HG02973 (cell line): ENCODE results near the gene DUSP5.

ENCODE experiments used
- ATAC-seq: cut with Tn5 transposase; IDR thresholded peaks from one replicate; pipeline ENCODE4 v1.9.1; 2021; ENCODE audit warnings: moderate library complexity; ENCODE audit not compliant: unreplicated experiment

The DUSP5 gene

DNA sequence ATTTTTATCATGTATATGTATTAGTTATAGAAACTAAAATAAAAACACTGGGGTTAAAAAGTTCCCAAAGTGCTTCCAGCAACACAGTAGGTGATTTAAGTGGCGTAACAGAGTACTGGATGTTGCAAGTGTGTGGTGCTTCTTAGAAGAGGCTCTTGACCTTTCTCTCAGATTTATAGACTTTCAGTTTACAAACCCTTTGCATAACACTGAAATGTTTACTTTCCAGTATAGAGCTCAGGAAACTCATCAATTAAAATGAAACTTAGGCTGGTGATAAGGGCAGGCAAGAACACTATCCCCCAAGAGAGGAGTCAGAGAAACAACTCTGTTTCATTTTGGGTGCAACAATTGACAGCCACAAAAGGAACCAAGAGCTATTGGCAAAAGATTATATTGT, 42.3 kb downstream of the DUSP5 start:
- no peak for ATAC-seq

DNA sequence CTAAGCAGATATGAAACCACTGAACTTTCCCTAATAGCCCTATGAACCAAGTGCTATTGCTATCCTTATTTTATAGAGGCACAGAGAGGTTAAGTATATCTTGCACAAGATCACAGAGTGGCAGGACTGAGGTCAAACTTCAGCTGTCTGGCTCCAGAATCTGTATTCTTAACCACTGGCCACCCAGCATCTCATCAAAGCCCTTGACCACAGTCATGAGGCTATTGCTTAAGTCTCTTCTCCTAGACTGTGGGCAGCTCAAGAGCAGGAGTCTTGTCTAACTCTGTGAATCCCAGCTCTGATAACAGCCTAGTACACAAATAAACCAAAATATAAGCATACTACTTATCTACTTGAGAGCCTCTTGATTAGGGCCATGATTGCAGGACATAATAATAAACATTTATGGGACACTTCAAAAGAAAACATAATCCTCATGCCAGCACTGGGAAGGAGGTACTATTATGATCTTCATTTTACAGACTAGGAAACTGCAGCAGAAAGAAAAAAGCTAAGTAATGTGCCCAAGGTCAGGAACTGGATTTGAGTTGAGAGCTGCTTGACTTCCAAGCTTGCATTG, 47.3 kb downstream of the DUSP5 start:
- no peak for ATAC-seq

DNA sequence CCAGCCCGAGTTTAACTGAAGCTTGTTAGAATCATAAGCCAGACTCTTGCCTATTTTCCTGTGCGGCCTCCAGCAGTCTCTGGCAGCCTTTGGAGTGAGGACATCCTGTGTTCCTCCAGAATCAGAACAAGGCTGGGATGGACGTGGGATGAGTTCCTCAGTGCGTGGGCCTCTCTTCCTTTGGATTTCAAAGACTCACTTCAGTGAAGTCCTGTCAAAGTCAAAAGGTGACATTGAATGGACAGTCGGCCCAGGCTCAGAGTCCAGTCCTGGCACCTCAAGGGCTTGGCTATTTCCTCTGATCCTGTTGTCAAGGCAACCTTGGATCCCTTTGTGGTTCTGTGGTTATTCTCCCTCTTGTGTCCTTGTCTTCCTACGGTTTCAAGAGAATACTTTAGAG, 48.4 kb downstream of the DUSP5 start:
- no peak for ATAC-seq

DNA sequence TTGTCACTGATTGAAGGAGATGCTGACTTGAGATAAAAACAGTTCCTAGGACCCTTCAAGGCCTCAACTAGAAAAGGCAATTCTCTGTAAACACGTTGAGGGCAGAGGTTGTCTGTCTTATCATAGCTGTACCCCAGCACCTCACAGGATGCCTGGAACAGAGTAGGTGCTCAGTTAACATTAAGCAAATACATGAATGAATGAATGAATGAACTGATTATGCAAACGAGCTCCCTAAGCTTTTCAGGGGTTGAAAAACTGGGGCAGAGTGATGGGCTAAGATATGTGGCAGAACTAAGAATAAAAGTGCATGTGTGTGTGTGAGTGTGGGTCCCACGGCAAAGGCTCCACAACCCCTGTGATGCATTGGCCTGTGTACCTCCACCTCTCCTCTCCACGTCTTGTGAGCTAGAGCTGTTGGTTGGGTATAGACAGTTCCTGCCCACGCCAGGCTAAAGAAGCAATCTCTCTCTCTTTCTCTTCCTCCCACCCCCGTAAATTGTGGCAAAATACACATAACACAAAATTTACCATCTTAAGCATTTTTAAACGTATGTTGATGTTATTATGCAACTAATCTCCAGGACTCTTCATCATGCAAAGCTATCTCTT, 48.9 kb downstream of the DUSP5 start:
- no peak for ATAC-seq

DNA sequence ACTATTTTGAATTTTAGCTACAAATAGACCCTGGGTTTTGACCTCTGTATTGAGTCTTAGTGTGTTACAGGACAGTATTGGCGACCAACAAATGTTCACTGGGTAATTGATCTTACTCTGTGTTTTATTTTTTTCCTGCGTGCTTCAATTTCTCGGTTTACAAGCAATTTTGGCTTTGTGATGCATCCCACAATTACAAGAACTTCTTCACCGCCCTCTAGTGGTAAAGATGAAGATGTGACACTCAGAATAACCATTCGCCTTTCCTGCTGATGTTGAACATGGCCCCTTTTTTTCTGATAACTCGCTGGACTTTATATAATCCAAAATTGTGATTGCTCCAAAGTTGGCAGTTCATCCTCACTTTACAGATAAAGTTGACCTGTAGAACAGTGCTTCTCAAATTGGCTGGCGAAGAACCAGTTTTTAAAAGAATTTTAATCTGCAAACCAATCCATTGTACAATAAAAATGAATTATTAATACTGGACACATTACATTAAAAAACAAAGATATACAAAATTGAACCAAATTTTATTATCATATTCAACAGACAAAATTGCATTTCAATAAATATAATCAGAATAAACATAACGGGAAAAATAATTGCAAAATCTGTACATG, 49.5 kb downstream of the DUSP5 start:
- no peak for ATAC-seq

DNA sequence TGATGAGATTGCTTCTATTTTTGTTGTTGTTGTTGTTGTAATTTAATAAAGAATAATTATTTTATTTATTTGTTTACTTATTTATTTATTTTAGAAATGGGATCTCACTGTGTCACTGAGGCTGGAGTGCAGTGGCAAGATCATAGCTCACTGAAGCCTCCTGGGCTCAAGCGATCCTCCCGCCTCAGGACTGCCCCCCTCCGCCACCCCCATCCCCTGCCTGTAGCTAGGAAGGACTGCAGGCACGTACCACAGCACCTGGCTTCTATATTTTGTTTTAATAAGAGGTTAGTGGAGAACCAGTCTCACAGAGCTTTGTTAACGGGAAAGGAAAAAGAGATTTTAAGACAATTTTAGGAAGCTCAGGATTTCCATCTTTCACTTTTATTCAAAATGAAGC, 50.3 kb downstream of the DUSP5 start:
- ATAC-seq: no peak

DNA sequence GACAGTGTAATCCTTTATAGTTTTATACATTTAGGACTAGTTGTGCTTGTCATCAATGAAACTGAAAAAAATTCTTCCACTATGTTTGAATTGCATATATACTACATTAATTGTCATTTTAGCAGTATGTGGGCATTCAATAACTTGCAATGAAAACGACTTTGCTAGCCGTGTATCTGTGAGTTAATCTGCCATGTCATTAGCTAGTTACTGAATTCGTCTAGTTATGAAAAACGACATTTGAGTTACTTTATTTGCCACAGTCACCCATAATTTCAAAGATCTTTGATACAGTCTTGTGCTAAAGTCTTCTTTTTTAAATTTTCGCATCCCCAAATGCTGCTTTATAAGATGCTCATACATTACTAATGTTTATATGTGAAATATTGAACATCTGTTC, 51.5 kb downstream of the DUSP5 start:
- no peak for ATAC-seq

DNA sequence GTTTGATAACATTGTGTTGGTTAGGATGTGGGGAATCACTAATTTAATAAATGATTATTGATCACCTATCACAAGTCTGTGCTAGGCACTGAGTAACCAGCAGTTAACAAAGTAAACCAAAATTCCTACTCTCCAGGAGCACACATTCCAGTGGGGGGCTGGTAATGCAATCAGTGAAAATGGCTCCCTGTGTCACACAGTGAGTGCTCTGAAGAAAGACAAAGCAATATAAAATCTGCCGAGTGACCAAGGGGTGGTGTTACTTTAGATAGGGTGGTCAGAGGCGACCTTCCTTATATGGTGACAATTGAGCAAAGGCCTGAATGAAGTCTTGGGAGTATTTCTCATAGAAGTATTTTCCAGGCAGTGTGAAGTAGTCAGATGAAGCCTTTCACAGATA, 56.2 kb downstream of the DUSP5 start:
- ATAC-seq: no peak

DNA sequence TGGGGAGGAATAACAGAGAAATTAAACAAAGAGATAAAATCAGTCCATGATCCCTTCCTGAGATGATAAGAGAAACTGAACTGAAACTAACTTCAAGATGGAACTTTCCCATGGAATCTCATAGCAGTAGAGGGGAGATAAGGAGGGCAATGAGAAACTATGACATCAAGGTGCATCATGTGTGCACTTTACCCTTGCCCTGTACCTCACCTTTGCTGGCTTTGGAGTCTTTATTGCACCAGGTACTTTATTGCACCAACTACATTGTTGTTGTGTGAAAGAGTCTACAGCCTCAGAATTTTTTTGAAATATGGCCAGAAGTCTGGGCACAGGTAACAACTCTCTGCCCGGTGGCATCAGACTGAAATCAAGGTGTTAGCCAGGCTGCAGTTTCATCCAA, 58.6 kb downstream of the DUSP5 start:
- ATAC-seq: no peak

DNA sequence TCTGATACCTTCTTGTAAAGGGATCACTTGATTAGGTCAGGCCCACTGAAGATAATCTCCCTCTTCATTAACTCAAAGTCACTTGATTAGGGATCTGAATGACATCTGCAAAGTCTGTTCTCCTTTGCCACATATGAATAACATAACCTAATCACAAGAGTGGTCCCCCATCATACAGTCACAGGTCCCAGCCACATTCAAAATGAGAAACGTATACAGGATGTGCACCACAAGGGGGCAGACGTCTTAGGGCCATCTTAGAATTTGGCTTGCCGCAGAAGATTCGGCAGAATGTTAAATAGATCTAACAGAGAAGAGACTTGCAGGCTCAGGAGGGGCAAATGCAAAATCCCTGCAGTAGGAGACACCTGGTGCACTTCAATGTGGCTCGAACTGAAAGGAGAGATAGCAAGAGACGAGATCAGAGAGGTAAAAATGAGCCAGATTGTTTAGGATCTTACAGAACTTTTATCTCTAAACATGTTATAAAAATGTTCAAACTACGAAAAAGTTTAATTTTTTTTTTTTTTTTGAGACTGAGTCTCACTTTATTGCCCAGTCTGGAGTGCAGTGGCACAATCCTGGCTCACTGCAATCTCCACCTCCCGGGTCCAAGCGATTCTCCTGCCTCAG, 59.4 kb downstream of the DUSP5 start:
- peak; percentile 86 for ATAC-seq

DNA sequence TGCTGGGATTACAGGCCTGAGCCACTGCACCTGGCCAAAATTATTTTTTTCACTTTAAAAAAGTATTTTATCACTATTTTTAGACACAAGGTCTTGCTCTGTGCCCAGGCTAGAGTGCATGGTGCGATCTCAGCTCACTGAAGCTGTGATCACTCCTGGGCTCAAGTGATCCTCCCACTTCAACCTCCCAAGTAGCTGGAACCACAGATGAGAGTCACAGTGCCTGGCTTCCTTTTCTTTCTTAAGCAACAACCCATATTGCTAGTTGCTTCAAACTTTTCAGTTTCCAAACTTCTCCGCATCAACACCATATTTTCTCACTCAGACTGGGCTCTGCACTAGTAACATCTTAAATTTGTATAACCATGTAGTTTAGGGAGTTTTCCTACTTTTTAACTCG, 60.3 kb downstream of the DUSP5 start:
- no peak for ATAC-seq

DNA sequence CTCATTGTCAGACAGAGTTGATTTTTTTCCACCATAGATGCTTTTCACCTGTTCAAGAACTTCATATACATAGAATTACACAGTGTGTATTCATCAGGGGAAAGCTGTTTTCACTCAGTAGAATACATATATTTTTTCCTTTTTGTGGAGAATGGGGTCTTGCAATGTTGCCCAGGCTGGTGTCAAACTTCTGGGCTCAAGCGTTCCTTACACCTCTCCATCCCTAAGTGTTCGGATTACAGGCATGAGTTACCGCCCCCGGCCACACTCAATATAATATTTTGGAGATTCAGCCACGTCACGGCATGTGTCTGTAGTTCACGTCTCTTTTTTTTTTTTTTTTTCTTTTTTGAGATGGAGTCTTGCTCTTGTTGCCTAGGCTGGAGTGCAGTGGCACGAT, 62.3 kb downstream of the DUSP5 start:
- ATAC-seq: no peak
